ENCODE results near the gene SH3D19.
"Not testable (repeated sequence)": the region's sequence is repeated elsewhere in the genome, so short reads cannot be mapped to it uniquely, and the experiment has no call there.

The SH3D19 gene

DNA sequence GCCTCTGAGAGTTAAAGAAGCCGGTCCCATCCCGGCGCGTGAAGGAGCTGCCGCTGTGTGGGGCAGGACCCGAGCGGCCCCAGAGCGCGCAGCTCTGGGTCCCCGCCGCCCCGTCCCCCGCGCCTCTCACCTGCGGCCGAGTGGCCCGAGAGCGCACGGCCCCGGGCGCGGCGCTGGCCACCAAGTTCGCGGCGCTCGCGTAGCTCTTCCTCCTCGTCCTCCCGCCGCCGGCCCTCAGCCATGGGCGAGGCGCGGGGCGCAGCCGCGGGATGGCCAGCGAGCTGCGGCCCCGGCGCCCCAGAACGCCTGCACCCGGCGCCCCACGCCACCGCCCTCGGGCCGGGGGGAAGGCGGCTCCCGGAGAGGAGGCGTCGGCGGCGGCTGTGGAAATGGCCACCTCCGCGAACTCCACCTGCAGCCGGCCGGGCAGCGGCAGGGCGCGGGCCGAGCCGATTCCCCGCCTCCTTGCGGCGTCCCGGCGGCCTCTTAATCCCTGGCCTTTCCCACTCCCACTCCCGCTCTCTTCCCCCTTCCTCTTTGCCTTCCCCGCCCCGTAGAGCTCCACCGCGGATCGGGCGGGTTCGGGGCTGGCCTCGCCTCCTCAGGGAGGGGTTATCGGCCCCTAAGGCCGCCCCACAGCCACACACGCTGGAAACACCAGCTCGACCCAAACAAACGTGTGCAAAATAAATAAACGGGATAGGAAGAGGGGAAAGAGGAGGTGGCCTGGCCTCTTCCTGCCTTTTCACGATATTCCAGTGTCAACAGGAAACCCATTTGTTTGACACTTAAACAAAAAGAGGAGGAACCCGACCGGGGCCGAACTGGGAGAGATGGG is at the start of gene SH3D19:
Gene SH3D19 (minus strand): TSS at position 495 of the 838 bp plus-strand sequence. CDS start 253 bp downstream, at position 242.
- DNase-seq = no peak

DNA sequence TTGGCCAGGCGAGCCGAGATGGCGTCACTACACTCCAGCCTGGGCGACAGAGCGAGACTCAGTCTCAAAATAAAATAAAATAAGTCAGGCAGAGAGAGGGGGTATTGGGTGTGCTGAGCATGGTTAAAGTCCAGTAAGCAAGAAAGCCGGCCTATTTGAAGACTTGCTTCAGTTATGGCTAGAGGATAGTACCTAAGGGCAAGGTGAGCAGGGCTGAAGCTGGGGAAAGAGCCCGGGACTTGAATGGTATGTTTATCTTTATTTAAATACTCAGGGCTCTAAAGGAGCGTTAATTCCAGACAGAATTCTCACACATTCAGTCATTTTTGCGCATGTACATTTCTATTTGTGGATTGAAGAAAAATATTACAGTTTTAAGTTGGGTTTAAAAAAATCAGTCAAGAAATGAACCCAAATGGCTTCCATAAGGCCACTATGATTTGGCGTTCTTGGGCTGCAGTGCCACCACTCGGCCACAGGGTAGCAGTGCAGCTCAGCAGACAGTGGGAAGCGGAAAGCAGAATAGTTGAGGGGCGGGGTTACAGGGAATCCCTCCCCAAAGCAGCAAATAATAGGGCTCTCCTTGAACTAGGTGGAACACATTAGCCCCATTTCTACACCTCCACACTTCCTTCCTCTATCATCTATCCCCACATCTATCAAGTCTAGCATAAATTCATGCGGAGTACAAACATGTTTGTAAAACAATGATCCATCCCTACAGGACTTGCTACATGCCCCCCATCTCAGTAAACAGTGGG is 37.2 kb upstream of the SH3D19 start:
- peak; percentile 56 for DNase-seq

DNA sequence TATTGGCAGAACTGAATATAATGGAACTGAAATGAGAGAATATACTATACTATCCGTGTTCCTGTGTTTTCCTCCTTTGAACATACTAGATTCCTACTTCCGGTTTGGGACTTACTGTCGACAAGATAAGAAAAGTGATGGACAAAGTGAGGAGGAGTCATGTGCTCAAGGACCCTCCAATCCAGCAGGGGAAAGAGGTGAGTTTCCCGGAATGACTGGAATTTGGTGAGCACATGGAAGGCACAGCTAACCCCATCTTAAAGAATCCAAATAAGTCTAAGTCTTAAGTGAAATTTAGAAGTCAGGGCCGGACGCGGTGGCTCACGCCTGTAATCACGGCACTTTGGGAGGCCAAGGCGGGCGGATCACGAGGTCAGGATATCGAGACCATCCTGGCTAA is 36.6 kb upstream of the SH3D19 start:
- no peak for DNase-seq

DNA sequence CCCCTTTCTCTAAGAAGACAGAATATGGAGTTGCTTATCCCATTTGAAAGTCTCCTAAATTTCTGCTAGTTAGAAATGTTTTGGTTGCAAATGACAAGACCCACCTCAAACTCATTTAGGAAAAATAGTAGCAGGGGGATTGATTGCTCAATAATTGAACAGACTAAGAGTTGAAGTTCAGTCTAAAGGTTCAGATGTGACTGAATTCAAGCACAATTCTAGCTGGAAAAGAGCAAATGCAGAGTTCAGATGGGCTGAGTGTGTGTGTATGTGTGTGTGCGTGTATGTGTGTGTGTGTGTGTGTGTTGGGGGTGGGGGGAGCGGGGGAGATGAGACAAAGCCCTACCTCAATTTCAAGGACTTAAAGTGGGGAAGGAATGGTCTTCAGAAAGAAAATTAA is 35.7 kb upstream of the SH3D19 start:
- no peak for DNase-seq

DNA sequence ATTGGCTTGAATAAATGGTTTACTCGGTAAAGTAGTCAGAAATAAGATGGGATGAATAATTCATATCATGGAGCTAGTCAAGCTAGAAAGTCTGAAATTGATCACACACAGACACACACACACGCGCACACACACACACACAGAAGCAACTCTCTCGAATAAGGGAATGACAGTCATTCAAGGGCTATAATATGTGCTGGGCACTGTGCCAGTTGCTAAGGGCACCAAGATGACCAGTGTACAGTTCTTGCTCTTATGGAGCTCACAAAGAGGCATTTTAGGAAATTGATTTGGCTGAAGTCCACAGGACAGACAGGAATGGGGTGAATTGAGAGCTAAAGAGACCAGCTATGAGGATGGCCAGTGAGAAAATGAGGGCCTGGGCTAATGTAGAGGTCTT is 34.2 kb upstream of the SH3D19 start:
- DNase-seq = no peak

DNA sequence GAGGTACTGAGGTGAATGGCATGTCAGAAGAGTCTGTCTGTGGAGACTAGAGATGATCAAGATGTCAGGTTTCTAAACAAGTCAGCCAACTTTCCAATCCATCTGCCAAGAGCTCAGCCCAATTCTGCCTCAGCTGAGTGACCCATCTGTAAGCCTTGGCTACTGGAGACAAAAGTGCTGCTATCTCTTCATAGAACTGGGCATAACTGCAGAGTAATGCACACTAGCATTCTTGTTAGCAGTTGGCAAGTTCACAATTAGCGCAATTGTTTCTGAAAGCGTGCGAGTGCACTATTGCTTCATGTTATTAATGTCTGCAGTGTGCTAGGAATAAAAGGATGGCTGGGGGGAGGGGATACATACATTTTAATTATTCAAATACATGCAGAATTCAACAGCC is 32.9 kb upstream of the SH3D19 start:
- no peak for DNase-seq

DNA sequence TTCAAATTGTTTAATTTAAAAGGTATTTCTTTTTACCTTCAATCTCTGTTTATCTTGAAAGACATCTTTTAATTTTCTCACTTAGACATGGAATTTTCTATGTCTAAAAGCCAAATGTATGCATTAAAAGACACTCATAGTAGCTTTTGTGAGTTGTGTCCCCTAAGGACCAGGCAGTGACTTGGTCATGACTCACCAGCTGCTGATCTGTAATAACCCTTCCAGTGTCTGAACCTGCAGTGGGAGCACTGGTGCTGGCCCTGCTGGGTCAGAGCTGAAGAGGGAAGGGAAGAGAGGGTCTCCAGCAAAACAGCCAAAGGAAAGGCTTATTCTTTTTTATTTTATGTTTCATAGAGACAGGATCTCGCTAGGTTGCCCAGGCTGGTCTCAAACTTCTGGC is 31.1 kb upstream of the SH3D19 start:
- no peak for DNase-seq

DNA sequence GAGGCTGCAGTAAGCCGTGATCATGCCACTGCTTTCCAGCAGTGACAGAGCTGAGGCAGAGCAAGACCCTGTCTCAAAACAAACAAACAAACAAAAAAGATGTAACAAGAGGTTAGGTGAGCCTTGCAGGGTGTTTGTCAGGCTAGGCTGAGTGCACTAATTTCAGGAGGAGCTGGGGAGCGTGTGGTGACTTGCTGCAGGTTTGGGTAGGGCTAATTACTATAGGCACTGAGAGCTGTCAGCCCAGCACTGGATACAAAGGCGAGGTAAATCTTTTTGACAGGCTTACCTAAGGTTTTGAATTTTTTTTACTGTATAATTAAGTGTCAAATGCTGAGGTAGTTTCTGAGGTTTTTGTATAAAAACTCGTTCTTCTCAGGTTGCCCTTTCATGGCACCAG is 29.8 kb upstream of the SH3D19 start:
- no peak for DNase-seq

- DNase-seq = no peak
Measured at GRCh38 chr4:151347490-151348235, 22.3 kb upstream of the SH3D19 start.

GRCh38 chr4:151344948-151345347 is 19.5 kb upstream of the SH3D19 start:
- DNase-seq = no peak

DNA sequence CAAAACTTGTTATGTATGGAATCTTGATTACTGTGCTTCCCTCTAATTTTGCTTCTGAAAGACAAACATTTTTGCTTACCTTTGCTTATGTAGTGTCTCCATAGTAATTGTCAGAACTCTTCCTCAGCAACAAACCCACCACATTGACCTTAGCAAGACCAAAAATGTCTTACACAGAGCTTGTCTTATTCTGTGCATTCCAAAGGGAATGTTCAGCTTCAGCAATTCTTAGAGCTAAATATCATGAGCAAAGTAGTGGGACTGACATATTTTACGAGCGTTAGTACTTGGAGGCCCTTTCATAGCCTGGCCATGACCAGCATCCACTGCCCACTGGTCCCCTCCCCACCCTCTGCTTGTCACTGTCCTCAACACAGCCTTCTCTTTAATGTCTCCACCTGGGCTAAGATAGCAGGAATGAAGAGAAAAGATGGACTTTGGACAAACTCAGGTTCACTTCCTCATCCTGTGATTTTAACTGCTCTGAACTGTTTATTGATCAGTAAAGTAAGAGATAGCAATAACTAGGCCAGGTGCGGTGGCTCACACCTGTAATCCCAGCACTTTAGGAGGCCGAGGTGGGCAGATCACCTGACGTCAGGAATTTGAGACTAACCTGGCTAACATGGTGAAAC is 15.5 kb upstream of the SH3D19 start:
- no peak for DNase-seq

GRCh38 chr4:151339467-151339866 is 14.1 kb upstream of the SH3D19 start:
- DNase-seq = no peak

- no peak for DNase-seq
Measured at GRCh38 chr4:151331276-151332042, 6.1 kb upstream of the SH3D19 start.

DNA sequence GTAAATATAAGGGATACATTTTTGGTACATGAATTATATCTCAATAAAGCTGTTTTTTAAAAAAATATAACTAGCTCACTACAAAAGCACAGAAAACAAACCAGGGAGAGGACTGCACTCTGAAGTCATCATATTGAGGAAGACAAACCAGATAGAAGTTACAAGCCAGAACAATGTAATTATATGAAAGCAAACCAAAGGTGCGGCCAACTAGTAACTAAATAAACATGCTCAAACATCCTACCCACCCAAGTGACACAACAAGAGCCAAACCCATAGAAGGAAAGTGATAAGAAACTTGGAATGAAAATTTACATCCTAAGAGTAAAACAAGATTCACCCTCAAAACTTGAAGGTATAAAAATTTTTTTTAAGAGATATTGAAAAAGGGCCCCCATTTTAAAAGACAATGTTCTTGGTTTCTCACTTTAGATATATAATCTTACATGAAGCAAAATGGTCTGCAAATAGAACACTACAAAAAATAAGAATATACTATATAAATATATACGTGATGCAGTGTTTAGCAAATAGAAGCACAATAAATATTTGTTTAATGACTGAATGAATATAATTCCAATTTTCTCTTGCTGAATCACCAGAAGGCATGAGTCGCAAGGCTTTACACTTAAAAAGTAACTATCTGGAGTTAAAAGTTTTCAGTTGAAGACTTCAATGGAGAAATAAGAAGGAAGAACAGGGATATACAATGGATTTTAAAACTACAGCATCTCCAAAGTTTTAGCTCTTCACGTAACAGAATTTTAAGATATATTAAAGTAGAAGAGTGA is 4.0 kb upstream of the SH3D19 start:
- DNase-seq = no peak

DNA sequence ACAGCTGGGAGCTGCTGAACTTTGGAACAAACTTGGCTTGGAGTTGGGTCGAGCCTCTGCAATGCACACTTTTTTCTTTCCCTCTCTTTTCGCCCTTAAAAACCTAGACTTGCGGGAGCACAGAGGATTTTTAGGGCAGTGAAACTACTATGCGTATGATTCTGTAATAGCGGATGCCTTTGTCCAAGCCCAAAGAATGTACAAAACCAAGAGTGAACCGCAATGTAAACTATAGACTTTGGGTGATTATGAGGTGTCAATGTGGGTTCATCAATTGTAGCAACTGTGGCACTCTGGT is 493 bp upstream of the SH3D19 start:
- DNase-seq = no peak

GRCh38 chr4:151324752-151325110 is 674 bp downstream of the SH3D19 start:
- DNase-seq = no peak

- DNase-seq = no peak
Measured at GRCh38 chr4:151324124-151324751, 1.2 kb downstream of the SH3D19 start.

- no peak for DNase-seq
Measured at GRCh38 chr4:151323667-151324066, 1.7 kb downstream of the SH3D19 start.

- DNase-seq = no peak
Measured at GRCh38 chr4:151322570-151322969, 2.8 kb downstream of the SH3D19 start.

GRCh38 chr4:151322161-151322560 is 3.2 kb downstream of the SH3D19 start:
- not testable (repeated sequence) for DNase-seq

DNA sequence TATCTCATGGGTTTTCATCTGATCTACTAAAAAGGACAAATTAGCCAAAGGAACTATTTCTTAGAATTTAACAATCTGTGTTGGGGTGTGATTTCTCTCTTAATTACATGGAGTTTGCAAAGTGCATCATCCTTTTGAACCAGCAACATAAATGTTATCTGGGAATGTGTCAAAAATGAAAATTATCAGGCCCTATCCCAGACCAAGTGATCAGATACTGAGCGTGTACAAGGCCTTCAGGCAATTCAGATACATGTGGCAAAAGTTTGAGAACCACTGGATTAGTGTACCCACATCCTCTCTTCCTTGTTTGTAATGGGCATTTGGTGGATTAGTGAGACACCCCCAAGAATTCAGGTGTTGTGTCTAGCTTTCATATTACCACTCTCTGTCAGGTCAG is 3.8 kb downstream of the SH3D19 start:
- no peak for DNase-seq

Data from NK-92 treated with Interleukin-12 subunit alpha and Interleukin-12 subunit beta, amount 100 ng/mL, for 24 hours (cell line).